Activated CD4-positive, alpha-beta T cell treated with anti-CD3 and anti-CD28 coated beads for 36 hours (primary cell): ENCODE results near the gene TCEANC2. TPM values are rescaled to one million over a fixed set of nuclear protein-coding genes. Genes with fewer than 3 reads are reported as not detected.
A peak's percentile ranks its signal among the peaks of the same experiment; 100 is the strongest.
"Not testable (repeated sequence)": the region's sequence is repeated elsewhere in the genome, so short reads cannot be mapped to it uniquely, and the experiment has no call there.

ENCODE experiments used
- ATAC-seq: fragments of 200-7000 bp; cut with Tn5 transposase; one replicate; pipeline ENCODE4 v1.10.0; 2021; ENCODE audit warnings: mild to moderate bottlenecking, moderate library complexity
- CTCF ChIA-PET: fragments of 350-600 bp; sonication (Branson Sonifier 250); formaldehyde crosslinking; loops from one replicate; lab custom pipeline; 2021; ENCODE audit warnings: antibody characterized with exemption; lab: Charles Lee
- POLR2A ChIA-PET: fragments of 350-600 bp; sonication (Branson Sonifier 250); formaldehyde crosslinking; loops from one replicate; lab custom pipeline; 2021; ENCODE audit warnings: antibody characterized with exemption, inconsistent platforms; lab: Charles Lee
- DNase-seq: peaks from one replicate; pipeline ENCODE4 v3.0.0-alpha.2; 2020
- H3K27ac Mint-ChIP-seq: one replicate; pipeline ENCODE4 v1.8.0; 2021; ENCODE audit warnings: mixed read lengths
- H3K27me3 Mint-ChIP-seq: one replicate; pipeline ENCODE4 v1.8.0; 2021; ENCODE audit warnings: mixed read lengths
- H3K36me3 Mint-ChIP-seq: one replicate; pipeline ENCODE4 v1.8.0; 2021; ENCODE audit warnings: low read depth, mixed read lengths
- H3K4me1 Mint-ChIP-seq: one replicate; pipeline ENCODE4 v1.8.0; 2021; ENCODE audit warnings: mixed read lengths
- H3K4me3 Mint-ChIP-seq: one replicate; pipeline ENCODE4 v1.8.0; 2021; ENCODE audit warnings: mild to moderate bottlenecking, moderate library complexity, mixed read lengths
- H3K9me3 Mint-ChIP-seq: one replicate; pipeline ENCODE4 v1.8.0; 2021; ENCODE audit warnings: low read depth, mixed read lengths
- intact Hi-C, 2 experiments: fragments of 100-400 bp; cut with DNase I in 1 of 2; cut with micrococcal nuclease in 1 of 2; formaldehyde crosslinking; loops; one replicate each; pipeline versions ENCODE4 v1.14.2 to v1.15.1; 2022 to 2024; cut with DNase I, micrococcal nuclease
- total RNA-seq, 2 experiments: library from RNA; stranded (reverse); gene quantifications; one replicate each; pipeline ENCODE4 v1.2.3, GENCODE V29; 2021

TCEANC2 gene
- 10 to 100 TPM; 14.0 to 14.2 TPM for total RNA-seq

DNA sequence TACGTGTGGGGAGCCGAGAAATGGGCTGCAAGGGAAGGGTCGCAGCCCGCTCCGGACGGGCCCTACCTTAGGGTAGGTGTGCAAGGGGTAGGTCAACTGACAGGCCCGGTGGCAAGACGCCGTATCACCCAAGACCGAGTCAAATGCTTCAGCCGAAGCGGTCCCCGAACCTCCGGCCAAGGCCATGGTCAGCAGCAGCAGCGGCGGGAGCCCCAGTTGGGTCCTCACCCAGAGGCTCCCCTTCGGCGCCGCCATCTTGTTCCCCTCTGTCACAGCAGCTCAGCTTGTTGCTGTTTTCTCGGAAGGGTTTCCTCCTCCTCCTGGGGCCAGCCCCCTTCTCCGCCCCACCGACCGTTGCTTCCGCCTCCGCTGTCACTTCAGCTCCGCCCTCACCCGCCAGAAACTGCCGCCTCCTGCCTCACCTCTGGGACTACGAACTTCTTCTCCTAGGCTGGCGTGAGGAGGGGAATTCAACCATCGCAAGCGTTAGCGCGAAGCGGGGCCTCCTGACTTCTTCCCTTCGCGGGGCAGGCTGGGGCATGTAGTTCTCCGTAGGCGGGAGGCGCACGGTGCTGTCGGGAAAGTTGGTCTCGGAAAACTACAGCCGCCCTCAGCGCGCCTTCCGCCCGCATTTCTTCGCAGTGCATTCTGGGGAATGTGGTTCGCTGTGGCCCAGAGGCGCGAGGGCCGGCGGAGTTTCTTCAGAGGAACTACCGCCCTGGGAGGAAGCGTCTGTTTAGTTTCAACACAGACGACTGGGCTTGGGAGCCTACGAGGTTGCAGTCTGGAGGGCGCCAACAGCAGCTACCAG, at the start of gene TCEANC2, which contains the start of gene TMEM59:
Gene TCEANC2 (plus strand): TSS at position 675 of the 811 bp plus-strand sequence. CDS start 815 bp downstream, outside the sequence.
Gene TMEM59 (minus strand): TSS at position 271 of the 811 bp plus-strand sequence. CDS start 16 bp downstream, at position 255.
- Mint-ChIP-seq H3K36me3 (peaks cover 22% of the 10 kb centered on the region), H3K9me3 (no peaks in the 10 kb centered on the region), H3K4me3 (no peak within 1 kb of the TSS), H3K4me1 (peaks cover 33% of the 10 kb centered on the region), H3K27me3 (no peaks in the 10 kb centered on the region), H3K27ac (no peak within 1 kb of the TSS)
- ChIA-PET POLR2A (interaction anchor here (0.7 to 1.6 kb wide), 6 partner anchors 9 to 479 kb away, joined by 3 to 9 read pairs (median 3); partner anchors contain the start of gene IFT25), CTCF (interaction anchor here (0.6 to 1.8 kb wide), 8 partner anchors 9 to 215 kb away, joined by 3 to 9 read pairs (median 4); partner anchors contain the start of gene NDC1)
- intact Hi-C loops: loop anchor here (1.0 to 10.0 kb wide), 19 partner anchors 107 to 1649 kb away; partner anchors contain the start of genes CYB5RL (in 2 of the 2), LRRC42 (in 2 of the 2), MRPL37 (in 2 of the 2) and NDC1 (in 2 of the 2)
- DNase-seq: peak; percentile 98
- peak; percentile 96 for ATAC-seq

DNA sequence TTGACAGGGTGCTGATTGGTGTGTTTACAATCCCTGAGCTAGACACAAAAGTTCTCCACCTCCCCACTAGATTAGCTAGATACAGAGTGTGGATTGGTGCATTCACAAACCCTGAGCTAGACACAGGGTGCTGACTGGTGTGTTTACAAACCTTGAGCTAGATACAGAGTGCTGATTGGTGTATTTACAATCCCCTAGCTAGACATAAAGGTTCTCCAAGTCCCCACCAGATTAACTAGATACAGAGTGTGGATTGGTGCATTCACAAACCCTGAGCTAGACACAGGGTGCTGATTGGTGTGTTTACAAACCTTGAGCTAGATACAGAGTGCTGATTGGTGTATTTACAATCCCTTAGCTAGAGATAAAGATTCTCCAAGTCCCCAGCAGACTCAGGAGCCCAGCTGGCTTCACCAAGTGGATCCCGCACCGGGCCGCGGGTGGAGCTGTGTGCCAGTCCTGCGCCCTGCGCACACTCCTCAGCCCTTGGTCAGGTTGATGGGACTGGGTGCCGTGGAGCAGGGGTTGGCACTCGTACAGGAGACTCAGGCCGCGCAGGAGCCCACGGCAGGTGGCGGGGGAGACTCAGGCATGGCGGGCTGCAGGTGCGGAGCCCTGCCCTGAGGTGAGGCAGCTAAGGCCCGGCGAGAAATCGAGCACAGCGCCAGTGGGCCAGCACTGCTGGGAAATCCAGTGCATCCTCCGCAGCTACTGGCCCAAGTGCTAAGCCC, 49.5 kb upstream of the TCEANC2 start:
- POLR2A ChIA-PET, H3K36me3 Mint-ChIP-seq, H3K27me3 Mint-ChIP-seq, ATAC-seq, H3K4me1 Mint-ChIP-seq, H3K4me3 Mint-ChIP-seq, H3K27ac Mint-ChIP-seq, intact Hi-C loops, DNase-seq, H3K9me3 Mint-ChIP-seq: not testable (repeated sequence)
- CTCF ChIA-PET: interaction anchor here (0.6 to 1.0 kb wide), 3 partner anchors 9 to 606 kb away, joined by 3 read pairs; no protein-coding TSS in a partner anchor

DNA sequence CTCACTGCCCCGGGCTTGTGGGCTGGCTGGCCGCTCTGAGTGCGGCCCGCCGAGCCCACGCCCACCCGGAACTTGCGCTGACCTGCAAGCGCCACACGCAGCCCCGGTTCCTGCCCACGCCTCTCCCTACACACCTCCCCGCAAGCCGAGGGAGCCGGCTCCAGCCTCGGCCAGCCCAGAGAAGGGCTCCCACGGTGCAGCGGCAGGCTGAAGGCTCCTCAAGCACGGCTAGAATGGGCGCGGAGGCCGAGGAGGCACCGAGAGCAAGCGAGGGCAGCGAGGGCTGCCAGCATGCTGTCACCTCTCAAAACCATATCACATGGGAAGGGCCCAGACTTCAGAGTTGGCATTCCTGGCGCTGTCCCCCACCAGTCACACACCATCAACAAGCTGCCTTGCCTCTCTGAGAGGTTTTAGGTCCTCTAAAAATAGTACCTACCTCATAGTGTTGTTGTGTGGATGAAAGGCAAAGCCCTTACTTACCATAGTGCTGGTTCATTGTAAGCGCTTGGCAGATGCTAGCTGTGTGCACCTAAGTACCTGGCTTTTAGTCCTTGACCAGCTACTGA, 48.8 kb upstream of the TCEANC2 start:
- POLR2A ChIA-PET: no interaction called here

DNA sequence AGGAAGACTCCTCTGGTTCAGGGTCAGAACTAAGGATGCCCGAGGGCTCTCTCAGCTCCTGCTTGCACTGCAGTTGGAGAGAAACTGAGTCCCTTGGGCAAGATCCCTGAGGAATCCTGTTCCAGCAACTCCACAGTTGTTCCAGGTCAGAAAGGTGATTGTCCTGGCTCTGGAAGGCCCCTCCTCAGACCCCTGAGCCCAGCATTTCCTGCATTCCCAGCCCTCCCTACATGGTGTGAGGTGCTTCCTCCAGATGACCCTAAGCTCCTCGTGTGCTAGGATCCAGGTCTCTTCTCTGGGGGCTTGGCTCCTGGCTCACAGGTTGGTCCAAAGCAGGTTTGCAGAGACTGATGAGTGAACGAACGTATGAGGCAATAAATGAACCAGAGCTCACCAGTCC, 46.9 kb upstream of the TCEANC2 start:
- POLR2A ChIA-PET: interaction anchor here (0.7 kb wide), 1 partner anchor 27 kb away, joined by 3 read pairs; no protein-coding TSS in a partner anchor
- Mint-ChIP-seq H3K36me3 (no peaks in the 10 kb centered on the region), H3K27me3 (no peaks in the 10 kb centered on the region), H3K9me3 (no peaks in the 10 kb centered on the region), H3K27ac (no peak overlapping the region), H3K4me3 (no peak overlapping the region), H3K4me1 (no peaks in the 10 kb centered on the region)
- DNase-seq (no peak), ATAC-seq (no peak)
- intact Hi-C loops: no loop called here
- CTCF ChIA-PET: no interaction called here

More for the DNA sequence above, 48.8 kb upstream of the TCEANC2 start:
- ATAC-seq (no peak), DNase-seq (no peak)
- H3K4me1 Mint-ChIP-seq: no peaks in the 10 kb centered on the region
- no peaks in the 10 kb centered on the region for H3K36me3 Mint-ChIP-seq
- H3K4me3 Mint-ChIP-seq: no peak overlapping the region
- H3K27ac Mint-ChIP-seq: no peak overlapping the region
- CTCF ChIA-PET: interaction anchor here (0.6 to 0.8 kb wide), 2 partner anchors 12 to 128 kb away, joined by 3 read pairs; no protein-coding TSS in a partner anchor
- H3K9me3 Mint-ChIP-seq: no peaks in the 10 kb centered on the region
- intact Hi-C loops: no loop called here
- no peaks in the 10 kb centered on the region for H3K27me3 Mint-ChIP-seq

DNA sequence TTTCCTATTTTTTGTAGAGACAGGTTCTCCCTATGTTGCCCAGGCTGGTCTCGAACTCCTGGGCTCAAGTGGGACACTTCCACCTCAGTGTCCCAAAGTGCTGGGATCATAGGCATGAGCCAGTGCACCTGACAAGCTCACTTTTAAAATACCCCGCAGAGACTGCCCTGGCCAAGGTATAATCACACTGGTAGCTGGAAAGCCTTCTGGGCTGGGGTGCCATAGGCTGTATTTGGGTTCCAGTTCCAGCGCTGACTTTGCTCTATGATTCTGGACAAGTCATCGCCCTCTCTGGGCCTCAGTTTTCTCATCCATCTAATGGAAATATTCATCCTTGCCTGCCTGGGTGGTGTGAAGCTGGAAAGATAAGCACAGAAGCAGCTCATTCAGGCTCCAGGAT, 45.8 kb upstream of the TCEANC2 start:
- intact Hi-C loops: no loop called here
- no peaks in the 10 kb centered on the region for H3K36me3 Mint-ChIP-seq
- H3K27ac Mint-ChIP-seq: no peak overlapping the region
- H3K9me3 Mint-ChIP-seq: no peaks in the 10 kb centered on the region
- DNase-seq (no peak), ATAC-seq (no peak)
- H3K4me1 Mint-ChIP-seq: no peaks in the 10 kb centered on the region
- POLR2A ChIA-PET: no interaction called here
- CTCF ChIA-PET: interaction anchor here (0.6 kb wide), 1 partner anchor 196 kb away, joined by 3 read pairs; no protein-coding TSS in a partner anchor
- H3K4me3 Mint-ChIP-seq: no peak overlapping the region
- no peaks in the 10 kb centered on the region for H3K27me3 Mint-ChIP-seq

DNA sequence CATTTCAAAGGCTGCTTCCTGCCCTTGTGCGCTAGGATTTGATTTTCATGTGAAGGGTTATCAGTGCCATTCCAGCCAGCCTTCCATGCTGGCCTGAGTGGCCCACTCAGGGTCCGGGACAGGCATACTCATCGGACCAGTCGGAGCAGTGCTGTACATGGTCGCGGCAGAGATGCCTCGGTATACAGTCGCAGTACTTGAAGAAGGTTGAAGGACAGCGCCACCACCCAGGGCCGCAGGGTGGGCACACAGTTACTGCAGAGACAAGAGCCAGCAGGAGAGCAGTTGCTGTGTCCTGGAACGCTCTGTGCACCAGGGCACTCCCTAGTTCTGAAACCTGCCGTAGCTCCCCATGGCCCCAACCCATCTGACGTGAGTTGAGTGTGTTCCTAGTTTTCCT, 44.5 kb upstream of the TCEANC2 start:
- Mint-ChIP-seq H3K4me3 (no peak overlapping the region), H3K9me3 (no peaks in the 10 kb centered on the region), H3K4me1 (no peaks in the 10 kb centered on the region), H3K27me3 (no peaks in the 10 kb centered on the region), H3K36me3 (no peaks in the 10 kb centered on the region), H3K27ac (no peak overlapping the region)
- ChIA-PET CTCF (no interaction called here), POLR2A (no interaction called here)
- intact Hi-C loops: no loop called here
- DNase-seq: no peak
- no peak for ATAC-seq

- Mint-ChIP-seq H3K36me3 (no peaks in the 10 kb centered on the region), H3K27ac (no peak overlapping the region), H3K27me3 (no peaks in the 10 kb centered on the region), H3K4me1 (no peaks in the 10 kb centered on the region), H3K9me3 (no peaks in the 10 kb centered on the region), H3K4me3 (no peak overlapping the region)
- ChIA-PET POLR2A (no interaction called here), CTCF (no interaction called here)
- DNase-seq (no peak), ATAC-seq (no peak)
- intact Hi-C loops: no loop called here
These were observed 44.0 kb upstream of the TCEANC2 start for GRCh38 chr1:54009406-54009805.

DNA sequence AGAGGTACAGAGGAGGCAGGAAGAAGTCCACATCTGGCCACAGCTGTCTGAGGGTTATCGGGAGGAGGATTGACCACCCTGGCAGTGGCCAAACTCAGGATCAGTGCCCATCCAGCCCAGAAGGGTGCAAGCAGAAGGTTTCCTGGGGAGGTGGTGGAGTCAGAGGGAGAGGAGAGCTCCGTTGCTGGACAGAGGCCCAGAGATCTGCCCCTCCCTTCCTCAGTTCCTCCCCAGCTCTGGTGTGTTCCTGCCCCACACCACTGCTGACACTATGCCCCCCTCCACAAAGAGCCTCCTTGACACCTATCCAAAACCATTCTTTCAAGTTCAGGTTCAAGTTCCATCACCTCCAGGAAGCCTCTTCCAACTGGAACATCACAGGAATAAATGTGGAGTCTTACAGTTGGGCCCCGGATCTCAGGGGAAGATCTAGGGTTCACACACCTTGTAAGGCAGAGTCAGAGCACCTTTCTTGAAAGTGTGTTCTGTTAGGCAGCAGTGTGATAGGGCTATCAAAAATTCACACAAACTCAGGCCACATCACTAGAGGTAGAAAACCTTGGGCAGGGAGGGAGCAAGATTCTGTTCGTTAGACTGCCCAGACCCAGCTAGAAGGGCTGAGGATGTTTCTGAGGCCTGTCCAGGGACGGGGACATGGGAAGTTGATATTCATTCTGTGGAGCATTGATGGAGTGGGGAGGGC, 42.8 kb upstream of the TCEANC2 start:
- ChIA-PET POLR2A (no interaction called here), CTCF (no interaction called here)
- intact Hi-C loops: no loop called here
- no peaks in the 10 kb centered on the region for H3K9me3 Mint-ChIP-seq
- no peaks in the 10 kb centered on the region for H3K4me1 Mint-ChIP-seq
- ATAC-seq: no peak
- no peaks in the 10 kb centered on the region for H3K27me3 Mint-ChIP-seq
- H3K27ac Mint-ChIP-seq: no peak overlapping the region
- no peaks in the 10 kb centered on the region for H3K36me3 Mint-ChIP-seq
- no peak for DNase-seq
- no peak overlapping the region for H3K4me3 Mint-ChIP-seq

- H3K36me3 Mint-ChIP-seq: no peaks in the 10 kb centered on the region
- POLR2A ChIA-PET: no interaction called here
- ATAC-seq (no peak), DNase-seq (no peak)
- no peak overlapping the region for H3K4me3 Mint-ChIP-seq
- no peaks in the 10 kb centered on the region for H3K27me3 Mint-ChIP-seq
- intact Hi-C loops: no loop called here
- H3K9me3 Mint-ChIP-seq: no peaks in the 10 kb centered on the region
- CTCF ChIA-PET: interaction anchor here (0.6 kb wide), 1 partner anchor 451 kb away, joined by 3 read pairs; no protein-coding TSS in a partner anchor
- H3K4me1 Mint-ChIP-seq: no peaks in the 10 kb centered on the region
- H3K27ac Mint-ChIP-seq: no peak overlapping the region
These were observed 41.9 kb upstream of the TCEANC2 start for GRCh38 chr1:54011316-54012007.

GRCh38 chr1:54012008-54012325, 41.4 kb upstream of the TCEANC2 start:
- POLR2A ChIA-PET: no interaction called here
- H3K4me1 Mint-ChIP-seq: no peaks in the 10 kb centered on the region
- intact Hi-C loops: no loop called here
- H3K9me3 Mint-ChIP-seq: no peaks in the 10 kb centered on the region
- CTCF ChIA-PET: interaction anchor here (0.5 to 1.1 kb wide), 3 partner anchors 9 to 144 kb away, joined by 3 read pairs; no protein-coding TSS in a partner anchor
- no peaks in the 10 kb centered on the region for H3K36me3 Mint-ChIP-seq
- no peaks in the 10 kb centered on the region for H3K27me3 Mint-ChIP-seq
- DNase-seq: no peak
- no peak overlapping the region for H3K4me3 Mint-ChIP-seq
- ATAC-seq: no peak
- H3K27ac Mint-ChIP-seq: no peak overlapping the region
